ENCODE results near the gene IDH1.

IDH1 gene

GRCh38 chr2:208208335-208209085 lies 46.4 kb downstream of the IDH1 start:
- DNase-seq, result no peak

- DNase-seq, result no peak
Observed at GRCh38 chr2:208207769-208208168, 47.1 kb downstream of the IDH1 start.

DNA sequence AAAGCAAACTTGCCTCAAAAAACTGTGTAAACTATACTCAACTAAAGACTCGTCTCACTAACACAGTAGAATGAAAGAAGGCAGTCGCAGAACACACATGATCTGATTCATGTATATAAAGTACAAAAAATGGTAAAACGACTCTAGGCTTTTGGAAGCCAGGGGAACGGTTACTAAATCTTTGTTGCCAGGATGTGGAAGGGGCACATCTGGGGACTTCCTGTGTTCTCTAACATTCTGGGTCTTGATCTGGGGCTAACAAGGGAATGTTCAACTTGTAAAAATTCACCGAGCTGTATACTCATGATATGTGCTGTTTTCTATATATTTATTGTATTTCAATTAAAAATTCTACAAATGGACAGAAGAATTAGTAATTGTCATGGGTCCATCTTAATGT lies 50.7 kb downstream of the IDH1 start:
- no peak for DNase-seq

DNA sequence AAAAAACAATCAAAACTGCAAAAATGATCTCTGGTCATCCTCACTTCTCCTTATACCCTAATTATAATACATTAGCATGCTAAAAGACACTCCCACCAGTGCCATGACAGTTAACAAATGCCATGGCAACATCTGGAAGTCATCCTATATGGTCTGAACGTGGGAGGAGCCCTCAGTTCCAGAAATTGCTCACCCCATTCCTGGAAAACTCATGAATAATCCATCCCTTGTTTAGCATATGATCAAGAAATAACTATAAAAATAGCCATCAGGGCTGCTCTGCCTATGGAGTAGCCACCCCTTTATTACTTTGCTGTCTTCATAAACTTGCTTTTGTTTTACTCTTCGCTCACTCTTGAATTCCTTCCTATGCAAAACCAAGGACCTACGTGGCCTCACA lies 59.3 kb downstream of the IDH1 start:
- no peak for DNase-seq

DNA sequence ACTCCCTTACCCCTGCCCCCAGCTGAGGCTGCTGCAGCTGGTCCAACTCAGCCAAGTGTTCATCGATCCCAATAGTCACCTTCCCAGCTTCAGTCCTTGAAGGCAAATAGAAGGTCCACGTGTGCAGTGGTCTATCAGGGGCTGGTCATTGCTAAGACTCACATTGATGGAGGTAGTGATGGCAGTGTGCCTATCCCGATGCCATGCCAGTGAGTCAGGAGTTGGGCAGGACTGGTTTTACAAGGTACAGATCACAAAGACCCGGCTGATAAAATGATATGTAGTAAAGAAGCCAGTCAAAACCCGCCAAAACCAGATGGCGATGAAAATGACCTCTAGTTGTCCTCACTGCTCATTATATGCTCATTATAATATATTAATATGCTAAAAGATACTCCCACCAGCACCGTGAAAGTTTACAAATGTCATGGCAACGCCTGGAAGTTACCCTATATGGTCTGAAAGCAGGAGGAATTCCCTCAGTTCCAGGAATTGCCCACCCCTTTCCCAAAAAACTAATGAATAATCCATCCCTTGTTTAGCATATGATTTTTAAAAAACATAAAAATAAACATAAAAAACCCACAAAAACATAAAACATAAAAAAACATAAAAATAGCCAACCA lies 62.1 kb downstream of the IDH1 start:
- DNase-seq, result no peak

GRCh38 chr2:208189810-208190503 lies 64.9 kb downstream of the IDH1 start, which contains the start of gene C2orf80:
Gene C2orf80 (minus strand): TSS chr2:208190030. CDS start chr2:208186986, 3,044 bp downstream.
- no peak for DNase-seq

- DNase-seq, result no peak
Observed at GRCh38 chr2:208189069-208189809, 65.6 kb downstream of the IDH1 start.

- DNase-seq, result no peak
Observed at GRCh38 chr2:208186893-208187292, 68.0 kb downstream of the IDH1 start.

GRCh38 chr2:208186465-208186864 lies 68.4 kb downstream of the IDH1 start:
- DNase-seq, result no peak

Data from islet precursor cell (in vitro differentiated cells).